ENCODE results near the gene CD58. TPM values are rescaled to one million over a fixed set of nuclear protein-coding genes. Genes with fewer than 3 reads are reported as not detected.
A peak's percentile ranks its signal among the peaks of the same experiment; 100 is the strongest.

The CD58 gene
- polyA plus RNA-seq, 2 donors: 21.2 to 25.3 TPM

DNA sequence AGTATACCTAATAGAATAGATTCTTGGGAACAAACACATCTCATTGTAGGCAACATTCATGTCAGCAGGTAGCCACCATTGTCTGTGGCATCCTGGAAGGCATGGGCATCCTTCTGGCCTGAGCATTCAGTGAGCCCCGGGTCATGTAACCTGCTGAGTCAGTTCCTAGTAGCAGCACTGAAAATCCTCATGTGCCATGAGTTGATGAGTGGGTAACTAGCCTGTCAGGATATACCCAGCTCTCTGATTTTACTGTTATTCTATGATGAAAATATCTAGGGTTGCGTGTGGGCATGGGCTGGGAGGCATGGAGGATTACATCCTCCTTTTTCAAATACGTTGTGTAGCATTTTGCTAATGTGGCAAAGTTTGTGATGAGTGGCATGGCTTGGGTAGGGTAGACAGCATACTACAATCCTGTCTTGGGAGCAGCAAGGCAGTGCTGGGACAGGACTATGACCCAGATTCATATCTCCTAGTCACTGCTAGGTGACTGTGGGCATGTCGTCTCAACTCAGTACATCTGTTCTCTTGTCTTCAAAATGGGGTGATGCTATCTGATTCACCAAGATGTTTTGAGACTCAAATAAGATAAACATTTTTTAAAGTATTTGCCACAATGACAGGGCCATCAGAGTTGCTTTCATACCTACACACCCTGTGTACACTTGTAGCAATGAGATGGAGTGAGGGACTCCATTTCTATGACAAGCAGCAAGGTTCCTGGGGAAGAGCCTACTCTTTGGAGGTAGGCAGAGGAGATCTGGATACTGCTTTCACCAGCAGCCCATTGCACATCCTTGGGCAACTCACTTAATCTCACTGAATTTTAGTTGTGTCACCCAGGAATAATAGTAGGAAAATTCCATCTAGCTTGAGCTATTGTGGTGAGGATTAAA lies 62.5 kb downstream of the CD58 start:
- H3K36me3 ChIP-seq (ENCODE audit: control insufficient read depth in 2 of 2, insufficient read depth in 2 of 2, low read length in 1 of 2): peaks cover 0 to 3% of the 10 kb centered on the region in 2 donors
- no peak overlapping the region for H3K4me3 ChIP-seq (ENCODE audit: low read depth in 1 of 2, low read length in 2 of 2)
- H3K27me3 ChIP-seq (ENCODE audit: control insufficient read depth in 1 of 2, insufficient read depth in 2 of 2, low read length in 2 of 2): no peaks in the 10 kb centered on the region
- peak overlapping the region; percentile 66 to 73 for H3K27ac ChIP-seq (ENCODE audit: low read depth in 2 of 2, low read length in 1 of 2)
- peaks cover 0 to 17% of the 10 kb centered on the region in 2 donors for H3K4me1 ChIP-seq (ENCODE audit: control insufficient read depth in 2 of 2, insufficient read depth in 2 of 2, low read length in 1 of 2)
- WGBS, 2 donors: 71 to 73% methylated on average over 4 of the region's 4 CpGs
- H3K9me3 ChIP-seq (ENCODE audit: control insufficient read depth in 2 of 2, insufficient read depth in 1 of 2, low read depth in 1 of 2, low read length in 1 of 2): no peaks in the 10 kb centered on the region

GRCh38 chr1:116507631-116508030 lies 63.2 kb downstream of the CD58 start:
- 91 to 94% methylated on average over 2 of the region's 2 CpGs for WGBS, 2 donors
- no peak overlapping the region for H3K27ac ChIP-seq (ENCODE audit: low read depth in 2 of 2, low read length in 1 of 2)
- no peak overlapping the region for H3K4me3 ChIP-seq (ENCODE audit: low read depth in 1 of 2, low read length in 2 of 2)
- H3K4me1 ChIP-seq (ENCODE audit: control insufficient read depth in 2 of 2, insufficient read depth in 2 of 2, low read length in 1 of 2): peaks cover 0 to 17% of the 10 kb centered on the region in 2 donors
- no peaks in the 10 kb centered on the region for H3K36me3 ChIP-seq (ENCODE audit: control insufficient read depth in 2 of 2, insufficient read depth in 2 of 2, low read length in 1 of 2)
- no peaks in the 10 kb centered on the region for H3K9me3 ChIP-seq (ENCODE audit: control insufficient read depth in 2 of 2, insufficient read depth in 1 of 2, low read depth in 1 of 2, low read length in 1 of 2)
- H3K27me3 ChIP-seq (ENCODE audit: control insufficient read depth in 1 of 2, insufficient read depth in 2 of 2, low read length in 2 of 2): no peaks in the 10 kb centered on the region

DNA sequence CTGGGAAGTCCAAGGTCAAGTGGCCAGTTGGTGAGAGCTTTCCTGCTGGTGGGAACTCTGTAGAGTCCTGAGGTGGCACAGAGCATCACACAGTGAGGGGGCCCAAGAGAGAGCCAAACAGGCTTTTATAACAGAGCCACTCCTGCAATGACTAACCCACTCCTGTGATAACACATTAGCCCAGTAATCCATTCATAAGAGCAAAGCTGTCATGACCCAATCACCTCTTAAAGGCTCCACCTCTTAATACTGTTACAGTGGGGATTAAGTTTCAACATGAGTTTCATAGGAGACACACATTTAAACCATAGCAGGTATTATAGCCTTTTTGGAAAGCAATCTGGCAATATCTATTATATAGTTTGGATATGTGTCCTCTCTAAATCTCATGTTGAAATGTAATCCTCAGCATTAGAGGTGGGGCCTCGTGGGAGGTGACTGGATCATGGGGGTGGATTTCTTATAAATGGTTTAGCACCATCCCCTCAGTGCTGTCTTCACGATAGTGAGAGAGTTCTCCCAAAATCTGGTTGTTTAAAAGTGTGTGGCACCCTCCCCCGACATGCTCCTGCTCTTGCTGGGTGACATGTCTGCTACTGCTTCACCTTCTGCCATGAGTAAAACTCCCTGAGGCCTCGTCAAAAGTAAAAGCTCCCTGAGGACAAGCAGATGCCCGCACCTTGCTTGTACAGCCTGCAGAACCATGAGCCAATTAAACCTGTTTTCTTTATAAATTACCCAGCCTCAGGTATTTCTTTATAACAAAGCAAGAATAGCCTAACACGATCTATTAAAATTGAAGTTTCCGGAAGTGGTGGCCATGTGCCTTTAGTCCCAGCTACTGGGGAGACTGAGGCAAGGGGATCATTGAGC lies 64.5 kb downstream of the CD58 start:
- 69 to 77% methylated on average over 7 of the region's 7 CpGs for WGBS, 2 donors
- H3K27ac ChIP-seq (ENCODE audit: low read depth in 2 of 2, low read length in 1 of 2): peak overlapping the region; percentile 36 to 83

GRCh38 chr1:116504308-116505156 lies 66.3 kb downstream of the CD58 start:
- peaks cover 0 to 17% of the 10 kb centered on the region in 2 donors for H3K4me1 ChIP-seq (ENCODE audit: control insufficient read depth in 2 of 2, insufficient read depth in 2 of 2, low read length in 1 of 2)
- H3K9me3 ChIP-seq (ENCODE audit: control insufficient read depth in 2 of 2, insufficient read depth in 1 of 2, low read depth in 1 of 2, low read length in 1 of 2): no peaks in the 10 kb centered on the region
- 54 to 59% methylated on average over 8 of the region's 8 CpGs for WGBS, 2 donors
- H3K4me3 ChIP-seq (ENCODE audit: low read depth in 1 of 2, low read length in 2 of 2): no peak overlapping the region
- H3K27me3 ChIP-seq (ENCODE audit: control insufficient read depth in 1 of 2, insufficient read depth in 2 of 2, low read length in 2 of 2): no peaks in the 10 kb centered on the region
- peak overlapping the region; percentile 77 to 86 for H3K27ac ChIP-seq (ENCODE audit: low read depth in 2 of 2, low read length in 1 of 2)
- H3K36me3 ChIP-seq (ENCODE audit: control insufficient read depth in 2 of 2, insufficient read depth in 2 of 2, low read length in 1 of 2): no peaks in the 10 kb centered on the region

More for the DNA sequence above, 64.5 kb downstream of the CD58 start:
- Histone ChIP-seq H3K4me3 (ENCODE audit: low read depth in 1 of 2, low read length in 2 of 2) (no peak overlapping the region), H3K4me1 (ENCODE audit: control insufficient read depth in 2 of 2, insufficient read depth in 2 of 2, low read length in 1 of 2) (peaks cover 0 to 17% of the 10 kb centered on the region in 2 donors), H3K9me3 (ENCODE audit: control insufficient read depth in 2 of 2, insufficient read depth in 1 of 2, low read depth in 1 of 2, low read length in 1 of 2) (no peaks in the 10 kb centered on the region), H3K27me3 (ENCODE audit: control insufficient read depth in 1 of 2, insufficient read depth in 2 of 2, low read length in 2 of 2) (no peaks in the 10 kb centered on the region), H3K36me3 (ENCODE audit: control insufficient read depth in 2 of 2, insufficient read depth in 2 of 2, low read length in 1 of 2) (no peaks in the 10 kb centered on the region)

DNA sequence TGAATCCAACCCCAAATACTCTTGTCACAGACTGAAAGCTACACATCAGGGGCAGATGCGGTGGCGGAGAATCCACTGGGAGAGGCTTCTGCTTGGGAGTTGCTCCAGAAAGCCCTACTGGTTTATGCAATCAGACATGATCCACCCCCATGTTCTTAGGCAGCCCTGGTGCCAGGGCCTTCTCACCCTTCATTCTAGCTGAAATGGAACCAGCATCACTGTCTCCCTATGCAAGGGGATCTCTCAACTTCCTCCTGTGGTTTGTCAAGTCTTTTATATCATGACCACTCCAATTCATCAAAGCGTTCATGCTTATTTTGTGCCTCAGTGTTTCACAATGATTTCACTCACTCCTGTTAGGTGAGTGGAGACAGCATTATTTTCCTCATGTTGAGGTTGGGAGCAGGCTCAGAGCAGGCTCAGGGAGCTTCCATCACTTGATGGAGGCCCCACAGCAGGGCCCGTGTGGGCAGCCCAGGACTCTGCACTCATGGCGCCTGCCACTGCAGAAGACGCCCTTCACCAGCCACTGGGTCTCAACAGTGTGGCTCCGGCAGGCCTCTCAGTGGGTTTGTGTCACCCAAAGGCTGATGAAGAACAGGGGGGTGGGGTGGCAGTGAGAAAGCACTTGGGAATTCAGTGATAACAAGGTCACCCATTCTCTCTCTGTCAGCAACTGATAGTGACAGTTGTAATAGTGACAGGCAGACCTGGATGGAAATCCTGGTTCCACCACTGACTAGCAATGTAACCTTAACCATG lies 67.1 kb downstream of the CD58 start:
- Histone ChIP-seq H3K27ac (ENCODE audit: low read depth in 2 of 2, low read length in 1 of 2) (peak overlapping the region; percentile 56 to 86), H3K4me1 (ENCODE audit: control insufficient read depth in 2 of 2, insufficient read depth in 2 of 2, low read length in 1 of 2) (peaks cover 0 to 17% of the 10 kb centered on the region in 2 donors), H3K36me3 (ENCODE audit: control insufficient read depth in 2 of 2, insufficient read depth in 2 of 2, low read length in 1 of 2) (no peaks in the 10 kb centered on the region), H3K9me3 (ENCODE audit: control insufficient read depth in 2 of 2, insufficient read depth in 1 of 2, low read depth in 1 of 2, low read length in 1 of 2) (no peaks in the 10 kb centered on the region), H3K27me3 (ENCODE audit: control insufficient read depth in 1 of 2, insufficient read depth in 2 of 2, low read length in 2 of 2) (no peaks in the 10 kb centered on the region), H3K4me3 (ENCODE audit: low read depth in 1 of 2, low read length in 2 of 2) (no peak overlapping the region)
- WGBS, 2 donors: 83 to 87% methylated on average over 7 of the region's 7 CpGs

DNA sequence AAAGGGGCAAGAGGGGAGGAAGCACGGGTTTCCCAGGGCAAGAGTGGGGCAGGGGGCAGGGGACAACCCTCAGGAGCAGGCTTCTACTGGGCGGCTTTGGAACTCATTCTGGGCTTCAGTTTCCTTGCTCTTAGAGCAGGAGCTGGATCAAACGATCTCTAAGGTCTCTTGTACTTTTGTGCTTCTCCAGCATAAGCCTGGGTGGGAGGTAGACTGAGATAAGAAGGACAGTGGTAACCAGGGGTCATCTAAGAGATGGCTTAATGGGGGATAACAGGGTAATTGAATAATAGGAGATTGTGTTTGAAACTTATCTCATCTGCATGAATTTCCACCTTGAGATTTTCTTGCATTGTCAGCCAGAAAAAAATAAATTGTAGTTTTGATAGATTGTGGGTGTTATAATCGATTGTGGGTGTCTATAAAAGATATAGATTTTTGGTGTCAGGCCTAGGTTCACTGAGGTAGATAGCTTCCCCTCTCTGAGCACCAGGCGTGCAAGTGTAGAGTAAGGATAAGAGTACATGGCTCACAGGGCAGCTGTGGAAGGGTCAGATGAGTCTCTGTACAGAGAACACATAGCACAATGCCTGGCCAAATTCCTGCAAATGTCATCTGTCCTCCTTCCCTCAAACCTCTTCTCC lies 68.0 kb downstream of the CD58 start:
- Histone ChIP-seq H3K27ac (ENCODE audit: low read depth in 2 of 2, low read length in 1 of 2) (no peak overlapping the region), H3K4me1 (ENCODE audit: control insufficient read depth in 2 of 2, insufficient read depth in 2 of 2, low read length in 1 of 2) (peaks cover 0 to 9% of the 10 kb centered on the region in 2 donors), H3K9me3 (ENCODE audit: control insufficient read depth in 2 of 2, insufficient read depth in 1 of 2, low read depth in 1 of 2, low read length in 1 of 2) (no peaks in the 10 kb centered on the region), H3K4me3 (ENCODE audit: low read depth in 1 of 2, low read length in 2 of 2) (no peak overlapping the region), H3K27me3 (ENCODE audit: control insufficient read depth in 1 of 2, insufficient read depth in 2 of 2, low read length in 2 of 2) (no peaks in the 10 kb centered on the region), H3K36me3 (ENCODE audit: control insufficient read depth in 2 of 2, insufficient read depth in 2 of 2, low read length in 1 of 2) (no peaks in the 10 kb centered on the region)
- 77 to 84% methylated on average over 5 of the region's 5 CpGs for WGBS, 2 donors

- Histone ChIP-seq H3K27me3 (ENCODE audit: control insufficient read depth in 1 of 2, insufficient read depth in 2 of 2, low read length in 2 of 2) (no peaks in the 10 kb centered on the region), H3K4me1 (ENCODE audit: control insufficient read depth in 2 of 2, insufficient read depth in 2 of 2, low read length in 1 of 2) (peaks cover 0 to 9% of the 10 kb centered on the region in 2 donors), H3K36me3 (ENCODE audit: control insufficient read depth in 2 of 2, insufficient read depth in 2 of 2, low read length in 1 of 2) (no peaks in the 10 kb centered on the region), H3K4me3 (ENCODE audit: low read depth in 1 of 2, low read length in 2 of 2) (no peak overlapping the region), H3K9me3 (ENCODE audit: control insufficient read depth in 2 of 2, insufficient read depth in 1 of 2, low read depth in 1 of 2, low read length in 1 of 2) (no peaks in the 10 kb centered on the region), H3K27ac (ENCODE audit: low read depth in 2 of 2, low read length in 1 of 2) (no peak overlapping the region)
- 97 to 99% methylated on average over 2 of the region's 2 CpGs for WGBS, 2 donors
These were observed 69.0 kb downstream of the CD58 start for GRCh38 chr1:116501870-116502244.

DNA sequence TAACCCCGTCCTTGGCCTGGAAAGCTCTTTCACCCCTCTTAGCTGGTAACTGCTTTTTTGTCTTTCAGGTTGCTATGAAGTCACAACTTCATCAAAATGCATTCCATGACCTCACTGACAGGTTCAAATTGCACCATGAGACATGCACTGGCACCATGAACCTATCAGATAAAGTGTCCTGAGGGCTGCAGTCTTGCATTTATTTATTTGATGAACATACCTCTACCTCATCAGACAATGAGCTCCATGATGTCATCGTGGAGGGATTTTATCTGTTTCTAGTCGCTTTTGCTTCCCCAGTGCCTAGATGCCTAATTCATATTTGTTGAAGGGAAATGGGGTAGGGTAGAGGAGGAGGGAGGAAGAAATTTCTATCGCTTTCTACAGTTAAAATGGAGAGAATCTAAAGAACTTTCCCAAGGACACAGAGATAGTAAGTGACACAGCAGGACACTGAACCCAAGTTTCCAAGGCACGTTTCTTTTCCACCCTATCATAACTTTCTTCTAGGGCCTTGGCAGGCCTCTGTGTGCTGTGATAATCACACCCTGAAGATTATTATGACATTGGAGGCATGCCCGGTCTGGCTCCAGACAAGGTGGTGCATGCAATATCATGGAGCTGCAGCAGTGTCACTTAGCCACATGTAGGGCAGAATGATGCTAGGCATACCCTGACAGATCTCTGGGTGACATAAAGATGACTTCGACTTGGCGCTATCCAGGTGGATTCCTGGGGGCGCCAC lies 69.5 kb downstream of the CD58 start:
- WGBS, 2 donors: 75 to 78% methylated on average over 9 of the region's 9 CpGs
- no peak overlapping the region for H3K27ac ChIP-seq (ENCODE audit: low read depth in 2 of 2, low read length in 1 of 2)
- H3K4me1 ChIP-seq (ENCODE audit: control insufficient read depth in 2 of 2, insufficient read depth in 2 of 2, low read length in 1 of 2): peaks cover 0 to 9% of the 10 kb centered on the region in 2 donors

More for the DNA sequence above, 69.5 kb downstream of the CD58 start:
- Histone ChIP-seq H3K36me3 (ENCODE audit: control insufficient read depth in 2 of 2, insufficient read depth in 2 of 2, low read length in 1 of 2) (no peaks in the 10 kb centered on the region), H3K4me3 (ENCODE audit: low read depth in 1 of 2, low read length in 2 of 2) (no peak overlapping the region), H3K9me3 (ENCODE audit: control insufficient read depth in 2 of 2, insufficient read depth in 1 of 2, low read depth in 1 of 2, low read length in 1 of 2) (no peaks in the 10 kb centered on the region), H3K27me3 (ENCODE audit: control insufficient read depth in 1 of 2, insufficient read depth in 2 of 2, low read length in 2 of 2) (no peaks in the 10 kb centered on the region)

All from esophagus (tissue), 2 donors.